Nephron progenitor cell (in vitro differentiated cells): ENCODE data around the gene PTGER1.
A peak's percentile ranks its signal among the peaks of the same experiment; 100 is the strongest.

Source experiments
- DNase-seq: peaks from one replicate; pipeline ENCODE4 v3.0.0; 2021
- H3K27ac Mint-ChIP-seq: 2 replicates; pipeline ENCODE4 v1.8.0; 2021; ENCODE audit warnings: mild to moderate bottlenecking, moderate library complexity, mixed read lengths
- H3K27me3 Mint-ChIP-seq: 2 replicates; pipeline ENCODE4 v1.8.0; 2021; ENCODE audit warnings: mild to moderate bottlenecking, low read depth, mixed read lengths; ENCODE audit not compliant: poor library complexity
- H3K36me3 Mint-ChIP-seq: 2 replicates; pipeline ENCODE4 v1.8.0; 2021; ENCODE audit warnings: low read depth, mixed read lengths
- H3K4me1 Mint-ChIP-seq: 2 replicates; pipeline ENCODE4 v1.8.0; 2021; ENCODE audit warnings: mixed read lengths
- H3K4me3 Mint-ChIP-seq: 2 replicates; pipeline ENCODE4 v1.8.0; 2021; ENCODE audit warnings: mild to moderate bottlenecking, moderate library complexity, mixed read lengths
- H3K9me3 Mint-ChIP-seq: 2 replicates; pipeline ENCODE4 v1.8.0; 2021; ENCODE audit warnings: mild to moderate bottlenecking, moderate library complexity, mixed read lengths
- TF ChIP-seq, protein P1 (sequence below): fragments of 200-600 bp; sonication (generic); IDR thresholded peaks from 2 replicates; pipeline ENCODE4 v1.5.0; 2021; ENCODE audit warnings: antibody characterized with exemption

PTGER1 gene

DNA sequence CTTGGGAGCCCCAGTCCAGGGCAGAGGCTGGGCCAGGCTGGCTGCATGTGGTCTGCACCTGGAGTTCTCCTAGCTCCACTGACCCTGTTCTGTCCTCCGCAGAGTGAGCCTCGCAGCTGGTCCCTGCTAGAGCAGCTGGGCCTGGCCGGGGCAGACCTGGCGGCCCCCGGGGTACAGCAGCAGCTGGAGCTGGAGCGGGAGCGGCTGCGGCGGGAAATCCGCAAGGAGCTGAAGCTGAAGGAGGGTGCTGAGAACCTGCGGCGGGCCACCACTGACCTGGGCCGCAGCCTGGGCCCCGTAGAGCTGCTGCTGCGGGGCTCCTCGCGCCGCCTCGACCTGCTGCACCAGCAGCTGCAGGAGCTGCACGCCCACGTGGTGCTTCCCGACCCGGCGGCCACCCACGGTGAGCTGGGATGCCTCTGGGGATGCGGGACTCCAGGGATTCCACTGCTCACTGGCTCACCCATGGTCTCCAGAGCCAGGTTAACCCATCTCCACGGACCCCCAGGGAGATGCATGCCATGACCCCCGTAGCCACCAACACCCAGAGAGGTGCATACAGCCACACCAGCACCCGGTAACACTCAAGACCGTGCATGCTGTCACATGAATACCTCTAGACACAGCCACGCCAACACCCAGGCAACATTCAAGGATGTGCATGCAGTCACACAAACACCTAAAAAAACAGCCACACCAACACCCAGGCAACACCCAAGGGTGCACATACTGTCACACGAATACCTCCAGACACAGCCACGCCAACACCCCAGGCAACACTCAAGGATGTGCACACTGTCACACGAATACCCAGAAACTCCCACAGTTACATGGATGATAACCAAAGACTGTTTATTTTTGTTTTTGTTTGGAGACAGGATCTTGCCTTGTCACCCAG lies 33.9 kb downstream of the PTGER1 start:
- peaks cover 32% of the 10 kb centered on the region for H3K36me3 Mint-ChIP-seq
- H3K27ac Mint-ChIP-seq, result peak overlapping the region; percentile 47
- H3K27me3 Mint-ChIP-seq, result no peaks in the 10 kb centered on the region
- DNase-seq, result no peak
- no peaks in the 10 kb centered on the region for H3K9me3 Mint-ChIP-seq
- TF ChIP-seq, protein P1, sequence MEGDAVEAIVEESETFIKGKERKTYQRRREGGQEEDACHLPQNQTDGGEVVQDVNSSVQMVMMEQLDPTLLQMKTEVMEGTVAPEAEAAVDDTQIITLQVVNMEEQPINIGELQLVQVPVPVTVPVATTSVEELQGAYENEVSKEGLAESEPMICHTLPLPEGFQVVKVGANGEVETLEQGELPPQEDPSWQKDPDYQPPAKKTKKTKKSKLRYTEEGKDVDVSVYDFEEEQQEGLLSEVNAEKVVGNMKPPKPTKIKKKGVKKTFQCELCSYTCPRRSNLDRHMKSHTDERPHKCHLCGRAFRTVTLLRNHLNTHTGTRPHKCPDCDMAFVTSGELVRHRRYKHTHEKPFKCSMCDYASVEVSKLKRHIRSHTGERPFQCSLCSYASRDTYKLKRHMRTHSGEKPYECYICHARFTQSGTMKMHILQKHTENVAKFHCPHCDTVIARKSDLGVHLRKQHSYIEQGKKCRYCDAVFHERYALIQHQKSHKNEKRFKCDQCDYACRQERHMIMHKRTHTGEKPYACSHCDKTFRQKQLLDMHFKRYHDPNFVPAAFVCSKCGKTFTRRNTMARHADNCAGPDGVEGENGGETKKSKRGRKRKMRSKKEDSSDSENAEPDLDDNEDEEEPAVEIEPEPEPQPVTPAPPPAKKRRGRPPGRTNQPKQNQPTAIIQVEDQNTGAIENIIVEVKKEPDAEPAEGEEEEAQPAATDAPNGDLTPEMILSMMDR, result no peak
- H3K4me1 Mint-ChIP-seq, result peaks cover 33% of the 10 kb centered on the region
- no peak overlapping the region for H3K4me3 Mint-ChIP-seq

DNA sequence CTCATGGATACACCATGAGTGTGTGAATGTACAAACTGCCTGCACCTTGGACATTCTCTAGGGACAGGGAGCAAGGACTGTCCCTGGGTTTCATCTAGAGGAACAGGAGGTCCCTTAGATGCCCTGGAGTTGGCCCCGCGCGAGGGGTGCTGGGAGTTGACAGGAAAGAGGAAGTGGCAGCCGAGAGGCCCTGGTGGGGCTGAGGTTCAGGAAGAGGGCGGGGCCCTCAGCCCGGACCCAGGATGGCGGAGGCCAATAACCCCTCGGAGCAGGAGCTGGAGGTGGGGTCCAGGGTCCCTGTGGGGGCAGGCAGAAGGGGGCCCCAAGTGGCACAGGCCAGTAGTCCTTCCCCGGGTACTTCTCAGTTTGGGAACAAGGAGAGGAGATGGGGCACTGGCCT lies 35.1 kb downstream of the PTGER1 start:
- H3K27ac Mint-ChIP-seq, result peak overlapping the region; percentile 54
- H3K4me3 Mint-ChIP-seq, result no peak overlapping the region
- TF ChIP-seq, protein P1, result no peak
- H3K27me3 Mint-ChIP-seq, result no peaks in the 10 kb centered on the region
- no peaks in the 10 kb centered on the region for H3K9me3 Mint-ChIP-seq
- peaks cover 26% of the 10 kb centered on the region for H3K36me3 Mint-ChIP-seq
- H3K4me1 Mint-ChIP-seq, result peaks cover 38% of the 10 kb centered on the region
- DNase-seq, result no peak

- peak overlapping the region; percentile 55 for H3K27ac Mint-ChIP-seq
- H3K9me3 Mint-ChIP-seq, result no peaks in the 10 kb centered on the region
- TF ChIP-seq, protein P1, result no peak
- no peak for DNase-seq
- no peaks in the 10 kb centered on the region for H3K27me3 Mint-ChIP-seq
- no peak overlapping the region for H3K4me3 Mint-ChIP-seq
- H3K36me3 Mint-ChIP-seq, result peaks cover 18% of the 10 kb centered on the region
- peaks cover 49% of the 10 kb centered on the region for H3K4me1 Mint-ChIP-seq
Observed at GRCh38 chr19:14439014-14439413, 36.1 kb downstream of the PTGER1 start.

DNA sequence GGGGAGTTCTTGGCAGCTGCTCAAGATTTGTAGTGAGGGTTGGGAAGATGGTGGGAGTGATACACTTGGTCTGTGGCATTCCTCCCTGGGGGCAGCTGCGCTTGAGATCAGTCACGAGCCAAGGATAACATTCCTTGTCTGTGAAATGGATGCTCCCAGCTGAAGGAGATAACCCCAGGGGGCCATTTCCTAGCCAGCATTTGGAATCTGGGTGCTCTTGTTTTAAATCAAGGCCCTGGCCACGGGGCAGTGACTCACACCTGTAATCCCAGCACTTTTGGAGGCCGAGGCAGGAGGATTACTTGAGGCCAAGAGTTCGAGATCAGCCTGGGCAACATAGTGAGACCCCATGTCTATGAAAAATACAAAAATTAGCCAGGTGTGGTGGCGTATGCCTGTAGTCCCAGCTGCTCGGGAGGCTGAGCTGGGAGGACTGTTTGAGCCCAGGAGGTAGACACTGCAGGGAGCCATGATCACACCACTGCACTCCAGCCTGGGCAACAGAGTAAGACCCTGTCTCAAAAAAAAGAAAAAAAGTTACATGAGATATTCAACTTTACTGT lies 37.5 kb downstream of the PTGER1 start:
- DNase-seq, result no peak
- TF ChIP-seq, protein P1, result no peak
- Mint-ChIP-seq H3K9me3 (no peaks in the 10 kb centered on the region), H3K4me3 (no peak overlapping the region), H3K36me3 (peaks cover 8% of the 10 kb centered on the region), H3K27me3 (no peaks in the 10 kb centered on the region), H3K27ac (no peak overlapping the region), H3K4me1 (peaks cover 50% of the 10 kb centered on the region)

DNA sequence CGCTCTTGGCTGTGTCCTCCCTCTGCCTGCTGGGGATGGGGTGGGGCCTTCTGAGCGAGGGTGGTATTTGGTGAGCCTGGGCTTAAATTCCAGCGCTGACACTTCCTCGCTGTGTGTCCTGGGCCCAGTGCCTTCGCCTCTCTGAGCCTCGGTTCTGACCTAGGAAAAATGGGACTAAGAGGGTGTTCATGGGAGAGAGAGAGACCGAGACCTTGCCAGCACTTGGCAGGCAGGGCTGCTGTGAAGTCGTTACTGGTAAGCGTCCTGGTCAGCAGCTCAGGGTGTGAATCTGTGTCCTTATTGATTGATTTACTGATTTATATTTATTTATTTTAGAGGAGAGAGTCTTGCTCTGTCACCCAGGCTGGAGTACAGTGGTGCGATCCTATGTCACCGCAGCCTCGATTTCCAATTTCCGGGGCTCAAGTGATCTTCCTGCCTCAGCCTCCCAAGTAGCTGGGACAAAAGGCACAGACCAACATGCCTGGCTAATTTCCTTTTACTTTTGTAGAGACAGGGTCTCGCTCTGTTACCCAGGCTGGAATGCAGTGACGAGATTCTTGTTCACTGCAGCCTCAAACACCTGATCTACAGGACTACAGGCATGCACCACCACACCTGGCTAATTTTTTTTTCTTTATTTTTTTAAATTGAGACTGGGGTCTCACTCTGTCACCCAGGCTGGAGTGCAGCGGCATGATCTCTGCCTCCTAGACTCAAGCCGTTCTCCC lies 39.7 kb downstream of the PTGER1 start:
- Mint-ChIP-seq H3K9me3 (no peaks in the 10 kb centered on the region), H3K27ac (no peak overlapping the region), H3K27me3 (peaks cover 21% of the 10 kb centered on the region), H3K4me1 (peaks cover 51% of the 10 kb centered on the region), H3K36me3 (no peaks in the 10 kb centered on the region), H3K4me3 (peak overlapping the region; percentile 56)
- TF ChIP-seq, protein P1, result no peak
- no peak for DNase-seq
